HEK293 (cell line): ENCODE measurements around the gene MAN2B1.

Experiments used
- FEZF1 ChIP-seq: fragments of 450-650 bp; formaldehyde crosslinking; IDR thresholded peaks from 2 replicates; pipeline ENCODE4 v1.5.1; 2016; ENCODE audit warnings: missing biosample characterization, missing genetic modification characterization
- HOXD13 ChIP-seq: sonication (generic); formaldehyde crosslinking; IDR thresholded peaks from 2 replicates; pipeline ENCODE4 v1.8.0; 2022; ENCODE audit warnings: missing genetic modification reagents, borderline replicate concordance
- KLF7 ChIP-seq: fragments of 450-650 bp; formaldehyde crosslinking; IDR thresholded peaks from 2 replicates; pipeline ENCODE4 v1.5.1; 2016; ENCODE audit warnings: missing biosample characterization, missing genetic modification characterization, borderline replicate concordance
- OVOL3 ChIP-seq: fragments of 450-650 bp; formaldehyde crosslinking; IDR thresholded peaks from 2 replicates; pipeline ENCODE4 v1.5.1; 2016; ENCODE audit warnings: missing biosample characterization, missing genetic modification characterization
- SP3 ChIP-seq: fragments of 450-650 bp; formaldehyde crosslinking; IDR thresholded peaks from 2 replicates; pipeline ENCODE4 v1.5.1; 2016; ENCODE audit warnings: missing biosample characterization, missing genetic modification characterization
- ZNF146 ChIP-seq: fragments of 450-650 bp; formaldehyde crosslinking; IDR thresholded peaks from 2 replicates; pipeline ENCODE4 v1.5.1; 2016; ENCODE audit warnings: missing biosample characterization, missing genetic modification characterization
- ZNF155 ChIP-seq: fragments of 450-650 bp; formaldehyde crosslinking; IDR thresholded peaks from 2 replicates; pipeline ENCODE4 v1.5.1; 2016; ENCODE audit warnings: missing biosample characterization, missing genetic modification characterization
- ZNF391 ChIP-seq: fragments of 450-650 bp; formaldehyde crosslinking; IDR thresholded peaks from 2 replicates; pipeline ENCODE4 v1.5.1; 2016; ENCODE audit warnings: low read depth, missing biosample characterization, missing genetic modification characterization, borderline replicate concordance
- ZNF76 ChIP-seq: fragments of 450-650 bp; formaldehyde crosslinking; IDR thresholded peaks from 2 replicates; pipeline ENCODE4; 2016; ENCODE audit warnings: low read depth, missing biosample characterization, missing genetic modification characterization, borderline replicate concordance
- ZSCAN23 ChIP-seq: fragments of 450-650 bp; formaldehyde crosslinking; IDR thresholded peaks from 2 replicates; pipeline ENCODE4 v1.5.1; 2016; ENCODE audit warnings: missing biosample characterization, missing genetic modification characterization
- TF ChIP-seq, protein P1 (sequence below): fragments of 450-650 bp; formaldehyde crosslinking; IDR thresholded peaks from 2 replicates; pipeline ENCODE4 v1.5.1; 2016; ENCODE audit warnings: missing biosample characterization, missing genetic modification characterization
- TF ChIP-seq, protein P2 (sequence below): fragments of 450-650 bp; formaldehyde crosslinking; IDR thresholded peaks from 2 replicates; pipeline ENCODE4 v1.5.1; 2016; ENCODE audit warnings: missing biosample characterization, missing genetic modification characterization
- TF ChIP-seq, protein P3 (sequence below): fragments of 450-650 bp; formaldehyde crosslinking; IDR thresholded peaks from 2 replicates; pipeline ENCODE4 v1.5.1; 2016; ENCODE audit warnings: missing biosample characterization, missing genetic modification characterization, low read depth
- TF ChIP-seq, protein P4 (sequence below): fragments of 450-650 bp; formaldehyde crosslinking; IDR thresholded peaks from 2 replicates; pipeline ENCODE4 v1.5.1; 2016; ENCODE audit warnings: missing biosample characterization, missing genetic modification characterization
- TF ChIP-seq, protein P5 (sequence below): fragments of 450-650 bp; formaldehyde crosslinking; conservative IDR thresholded peaks from 2 replicates; pipeline ENCODE4 v1.5.1; 2016; ENCODE audit warnings: low read depth, missing biosample characterization, missing genetic modification characterization
- TF ChIP-seq, protein P6 (sequence below): fragments of 450-650 bp; formaldehyde crosslinking; optimal IDR thresholded peaks from 2 replicates; pipeline ENCODE3; 2016; ENCODE audit warnings: missing biosample characterization, mild to moderate bottlenecking, missing genetic modification characterization
- TF ChIP-seq, protein P7 (sequence below): fragments of 450-650 bp; formaldehyde crosslinking; IDR thresholded peaks from 2 replicates; pipeline ENCODE4 v1.5.1; 2017; ENCODE audit warnings: missing biosample characterization, missing genetic modification characterization

MAN2B1 gene

DNA sequence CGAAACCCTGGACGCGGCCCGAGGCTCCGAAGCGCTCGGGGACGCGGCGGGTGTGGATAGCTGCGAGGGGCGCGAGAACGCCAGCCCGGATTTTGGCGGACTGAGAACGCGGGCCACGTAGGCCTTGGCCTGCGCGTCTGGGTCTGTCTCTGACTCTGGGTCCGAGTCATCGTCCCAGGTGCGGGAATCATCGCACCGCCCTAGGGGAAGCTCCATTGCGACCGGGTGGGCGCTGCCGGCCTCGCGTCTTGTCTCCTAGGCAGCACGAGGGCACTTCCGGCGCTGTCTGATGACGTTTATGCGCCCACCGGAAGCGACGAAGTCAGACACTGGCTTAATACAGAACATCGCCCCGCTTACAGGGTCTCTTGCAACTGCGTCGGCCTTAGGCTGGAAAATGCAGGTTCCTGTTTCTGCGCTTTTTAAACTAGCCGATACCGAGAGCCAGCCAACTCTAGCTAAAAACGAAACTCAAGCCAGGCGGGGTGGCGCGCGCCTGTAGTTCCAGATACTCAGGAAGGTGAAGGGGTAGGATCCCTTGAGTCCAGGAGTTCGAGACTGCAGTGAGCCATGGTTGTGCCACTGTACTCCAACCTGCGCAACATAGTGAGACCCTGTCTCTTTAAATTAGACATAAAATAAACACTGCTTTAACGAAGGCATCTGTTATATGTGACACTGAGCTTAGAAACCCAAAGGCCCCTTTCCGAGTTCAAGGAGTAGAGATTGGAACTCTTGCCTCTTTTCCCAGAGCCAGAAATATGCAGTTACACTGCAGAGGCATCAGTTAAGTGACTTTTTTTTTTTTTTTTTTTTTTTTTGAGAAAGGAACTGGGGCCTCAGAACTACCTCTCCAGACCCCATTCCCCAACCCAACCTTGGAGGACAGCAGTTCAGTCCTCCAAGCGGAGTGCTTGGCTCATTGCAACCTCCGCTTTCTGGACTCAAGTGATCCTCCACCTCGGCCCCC, 30.1 kb upstream of the MAN2B1 start, which contains the start of gene FBXW9 (continued):
- TF ChIP-seq, protein P1, sequence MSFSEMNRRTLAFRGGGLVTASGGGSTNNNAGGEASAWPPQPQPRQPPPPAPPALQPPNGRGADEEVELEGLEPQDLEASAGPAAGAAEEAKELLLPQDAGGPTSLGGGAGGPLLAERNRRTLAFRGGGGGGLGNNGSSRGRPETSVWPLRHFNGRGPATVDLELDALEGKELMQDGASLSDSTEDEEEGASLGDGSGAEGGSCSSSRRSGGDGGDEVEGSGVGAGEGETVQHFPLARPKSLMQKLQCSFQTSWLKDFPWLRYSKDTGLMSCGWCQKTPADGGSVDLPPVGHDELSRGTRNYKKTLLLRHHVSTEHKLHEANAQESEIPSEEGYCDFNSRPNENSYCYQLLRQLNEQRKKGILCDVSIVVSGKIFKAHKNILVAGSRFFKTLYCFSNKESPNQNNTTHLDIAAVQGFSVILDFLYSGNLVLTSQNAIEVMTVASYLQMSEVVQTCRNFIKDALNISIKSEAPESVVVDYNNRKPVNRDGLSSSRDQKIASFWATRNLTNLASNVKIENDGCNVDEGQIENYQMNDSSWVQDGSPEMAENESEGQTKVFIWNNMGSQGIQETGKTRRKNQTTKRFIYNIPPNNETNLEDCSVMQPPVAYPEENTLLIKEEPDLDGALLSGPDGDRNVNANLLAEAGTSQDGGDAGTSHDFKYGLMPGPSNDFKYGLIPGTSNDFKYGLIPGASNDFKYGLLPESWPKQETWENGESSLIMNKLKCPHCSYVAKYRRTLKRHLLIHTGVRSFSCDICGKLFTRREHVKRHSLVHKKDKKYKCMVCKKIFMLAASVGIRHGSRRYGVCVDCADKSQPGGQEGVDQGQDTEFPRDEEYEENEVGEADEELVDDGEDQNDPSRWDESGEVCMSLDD (tag by site-specific recombination), result no peak
- TF ChIP-seq ZNF76 (tag by site-specific recombination), result peak; percentile 48; the same call in 1 of the 2 replicates
- no peak for TF ChIP-seq ZNF146 (tag by site-specific recombination)
- TF ChIP-seq OVOL3, result no peak; the same call in 1 of the 2 replicates
- TF ChIP-seq, protein P2, sequence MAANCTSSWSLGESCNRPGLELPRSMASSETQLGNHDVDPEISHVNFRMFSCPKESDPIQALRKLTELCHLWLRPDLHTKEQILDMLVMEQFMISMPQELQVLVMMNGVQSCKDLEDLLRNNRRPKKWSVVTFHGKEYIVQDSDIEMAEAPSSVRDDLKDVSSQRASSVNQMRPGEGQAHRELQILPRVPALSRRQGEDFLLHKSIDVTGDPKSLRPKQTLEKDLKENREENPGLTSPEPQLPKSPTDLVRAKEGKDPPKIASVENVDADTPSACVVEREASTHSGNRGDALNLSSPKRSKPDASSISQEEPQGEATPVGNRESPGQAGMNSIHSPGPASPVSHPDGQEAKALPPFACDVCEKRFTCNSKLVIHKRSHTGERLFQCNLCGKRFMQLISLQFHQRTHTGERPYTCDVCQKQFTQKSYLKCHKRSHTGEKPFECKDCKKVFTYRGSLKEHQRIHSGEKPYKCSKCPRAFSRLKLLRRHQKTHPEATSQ (tag by site-specific recombination), result no peak
- TF ChIP-seq FEZF1 (tag by site-specific recombination), result no peak
- peak; percentile 69; the same call in 1 of the 2 replicates for TF ChIP-seq KLF7
- TF ChIP-seq, protein P3, sequence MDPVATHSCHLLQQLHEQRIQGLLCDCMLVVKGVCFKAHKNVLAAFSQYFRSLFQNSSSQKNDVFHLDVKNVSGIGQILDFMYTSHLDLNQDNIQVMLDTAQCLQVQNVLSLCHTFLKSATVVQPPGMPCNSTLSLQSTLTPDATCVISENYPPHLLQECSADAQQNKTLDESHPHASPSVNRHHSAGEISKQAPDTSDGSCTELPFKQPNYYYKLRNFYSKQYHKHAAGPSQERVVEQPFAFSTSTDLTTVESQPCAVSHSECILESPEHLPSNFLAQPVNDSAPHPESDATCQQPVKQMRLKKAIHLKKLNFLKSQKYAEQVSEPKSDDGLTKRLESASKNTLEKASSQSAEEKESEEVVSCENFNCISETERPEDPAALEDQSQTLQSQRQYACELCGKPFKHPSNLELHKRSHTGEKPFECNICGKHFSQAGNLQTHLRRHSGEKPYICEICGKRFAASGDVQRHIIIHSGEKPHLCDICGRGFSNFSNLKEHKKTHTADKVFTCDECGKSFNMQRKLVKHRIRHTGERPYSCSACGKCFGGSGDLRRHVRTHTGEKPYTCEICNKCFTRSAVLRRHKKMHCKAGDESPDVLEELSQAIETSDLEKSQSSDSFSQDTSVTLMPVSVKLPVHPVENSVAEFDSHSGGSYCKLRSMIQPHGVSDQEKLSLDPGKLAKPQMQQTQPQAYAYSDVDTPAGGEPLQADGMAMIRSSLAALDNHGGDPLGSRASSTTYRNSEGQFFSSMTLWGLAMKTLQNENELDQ (tag by site-specific recombination), result no peak
- peak; percentile 26; the same call in 1 of the 2 replicates for TF ChIP-seq ZNF391 (tag by site-specific recombination)
- TF ChIP-seq, protein P4, sequence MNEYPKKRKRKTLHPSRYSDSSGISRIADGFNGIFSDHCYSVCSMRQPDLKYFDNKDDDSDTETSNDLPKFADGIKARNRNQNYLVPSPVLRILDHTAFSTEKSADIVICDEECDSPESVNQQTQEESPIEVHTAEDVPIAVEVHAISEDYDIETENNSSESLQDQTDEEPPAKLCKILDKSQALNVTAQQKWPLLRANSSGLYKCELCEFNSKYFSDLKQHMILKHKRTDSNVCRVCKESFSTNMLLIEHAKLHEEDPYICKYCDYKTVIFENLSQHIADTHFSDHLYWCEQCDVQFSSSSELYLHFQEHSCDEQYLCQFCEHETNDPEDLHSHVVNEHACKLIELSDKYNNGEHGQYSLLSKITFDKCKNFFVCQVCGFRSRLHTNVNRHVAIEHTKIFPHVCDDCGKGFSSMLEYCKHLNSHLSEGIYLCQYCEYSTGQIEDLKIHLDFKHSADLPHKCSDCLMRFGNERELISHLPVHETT, result peak; percentile 47; the same call in 1 of the 2 replicates
- TF ChIP-seq ZSCAN23 (tag by site-specific recombination), result no peak
- TF ChIP-seq, protein P5, sequence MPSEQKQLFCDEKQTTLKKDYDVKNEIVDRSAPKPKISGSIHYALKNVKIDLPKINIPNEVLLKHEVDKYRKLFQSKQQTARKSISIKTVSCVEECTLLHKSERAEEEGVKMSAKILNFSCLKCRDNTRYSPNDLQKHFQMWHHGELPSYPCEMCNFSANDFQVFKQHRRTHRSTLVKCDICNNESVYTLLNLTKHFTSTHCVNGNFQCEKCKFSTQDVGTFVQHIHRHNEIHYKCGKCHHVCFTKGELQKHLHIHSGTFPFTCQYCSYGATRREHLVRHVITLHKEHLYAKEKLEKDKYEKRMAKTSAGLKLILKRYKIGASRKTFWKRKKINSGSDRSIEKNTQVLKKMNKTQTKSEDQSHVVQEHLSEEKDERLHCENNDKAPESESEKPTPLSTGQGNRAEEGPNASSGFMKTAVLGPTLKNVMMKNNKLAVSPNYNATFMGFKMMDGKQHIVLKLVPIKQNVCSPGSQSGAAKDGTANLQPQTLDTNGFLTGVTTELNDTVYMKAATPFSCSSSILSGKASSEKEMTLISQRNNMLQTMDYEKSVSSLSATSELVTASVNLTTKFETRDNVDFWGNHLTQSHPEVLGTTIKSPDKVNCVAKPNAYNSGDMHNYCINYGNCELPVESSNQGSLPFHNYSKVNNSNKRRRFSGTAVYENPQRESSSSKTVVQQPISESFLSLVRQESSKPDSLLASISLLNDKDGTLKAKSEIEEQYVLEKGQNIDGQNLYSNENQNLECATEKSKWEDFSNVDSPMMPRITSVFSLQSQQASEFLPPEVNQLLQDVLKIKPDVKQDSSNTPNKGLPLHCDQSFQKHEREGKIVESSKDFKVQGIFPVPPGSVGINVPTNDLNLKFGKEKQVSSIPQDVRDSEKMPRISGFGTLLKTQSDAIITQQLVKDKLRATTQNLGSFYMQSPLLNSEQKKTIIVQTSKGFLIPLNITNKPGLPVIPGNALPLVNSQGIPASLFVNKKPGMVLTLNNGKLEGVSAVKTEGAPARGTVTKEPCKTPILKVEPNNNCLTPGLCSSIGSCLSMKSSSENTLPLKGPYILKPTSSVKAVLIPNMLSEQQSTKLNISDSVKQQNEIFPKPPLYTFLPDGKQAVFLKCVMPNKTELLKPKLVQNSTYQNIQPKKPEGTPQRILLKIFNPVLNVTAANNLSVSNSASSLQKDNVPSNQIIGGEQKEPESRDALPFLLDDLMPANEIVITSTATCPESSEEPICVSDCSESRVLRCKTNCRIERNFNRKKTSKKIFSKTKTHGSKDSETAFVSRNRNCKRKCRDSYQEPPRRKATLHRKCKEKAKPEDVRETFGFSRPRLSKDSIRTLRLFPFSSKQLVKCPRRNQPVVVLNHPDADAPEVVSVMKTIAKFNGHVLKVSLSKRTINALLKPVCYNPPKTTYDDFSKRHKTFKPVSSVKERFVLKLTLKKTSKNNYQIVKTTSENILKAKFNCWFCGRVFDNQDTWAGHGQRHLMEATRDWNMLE (tag by site-specific recombination), result peak; percentile 63; the same call in 1 of the 2 replicates
- peak; percentile 55; the same call in 1 of the 2 replicates for TF ChIP-seq SP3 (tag by site-specific recombination)
- TF ChIP-seq HOXD13, result no peak
- TF ChIP-seq, protein P6, sequence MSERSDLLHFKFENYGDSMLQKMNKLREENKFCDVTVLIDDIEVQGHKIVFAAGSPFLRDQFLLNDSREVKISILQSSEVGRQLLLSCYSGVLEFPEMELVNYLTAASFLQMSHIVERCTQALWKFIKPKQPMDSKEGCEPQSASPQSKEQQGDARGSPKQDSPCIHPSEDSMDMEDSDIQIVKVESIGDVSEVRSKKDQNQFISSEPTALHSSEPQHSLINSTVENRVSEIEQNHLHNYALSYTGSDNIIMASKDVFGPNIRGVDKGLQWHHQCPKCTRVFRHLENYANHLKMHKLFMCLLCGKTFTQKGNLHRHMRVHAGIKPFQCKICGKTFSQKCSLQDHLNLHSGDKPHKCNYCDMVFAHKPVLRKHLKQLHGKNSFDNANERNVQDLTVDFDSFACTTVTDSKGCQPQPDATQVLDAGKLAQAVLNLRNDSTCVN, result peak; percentile 53
- TF ChIP-seq, protein P7, sequence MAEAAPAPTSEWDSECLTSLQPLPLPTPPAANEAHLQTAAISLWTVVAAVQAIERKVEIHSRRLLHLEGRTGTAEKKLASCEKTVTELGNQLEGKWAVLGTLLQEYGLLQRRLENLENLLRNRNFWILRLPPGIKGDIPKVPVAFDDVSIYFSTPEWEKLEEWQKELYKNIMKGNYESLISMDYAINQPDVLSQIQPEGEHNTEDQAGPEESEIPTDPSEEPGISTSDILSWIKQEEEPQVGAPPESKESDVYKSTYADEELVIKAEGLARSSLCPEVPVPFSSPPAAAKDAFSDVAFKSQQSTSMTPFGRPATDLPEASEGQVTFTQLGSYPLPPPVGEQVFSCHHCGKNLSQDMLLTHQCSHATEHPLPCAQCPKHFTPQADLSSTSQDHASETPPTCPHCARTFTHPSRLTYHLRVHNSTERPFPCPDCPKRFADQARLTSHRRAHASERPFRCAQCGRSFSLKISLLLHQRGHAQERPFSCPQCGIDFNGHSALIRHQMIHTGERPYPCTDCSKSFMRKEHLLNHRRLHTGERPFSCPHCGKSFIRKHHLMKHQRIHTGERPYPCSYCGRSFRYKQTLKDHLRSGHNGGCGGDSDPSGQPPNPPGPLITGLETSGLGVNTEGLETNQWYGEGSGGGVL (tag by site-specific recombination), result no peak
- no peak for TF ChIP-seq ZNF155 (tag by site-specific recombination)
